Prostate gland (tissue), 2 donors: ENCODE measurements around the gene TBC1D2B.
A peak's percentile ranks its signal among the peaks of the same experiment; 100 is the strongest.

Experiments
- POLR2AphosphoS5 ChIP-seq: sonication (generic); formaldehyde crosslinking; IDR thresholded peaks from one replicate; pipeline ENCODE4 v1.6.1; 2017; ENCODE audit warnings: antibody characterized with exemption
- TF ChIP-seq, protein P1 (sequence below), 4 experiments: fragments of 200-600 bp in 2 of 4; fragments of 450-650 bp in 2 of 4; sonication (generic) in 2 of 4; IDR thresholded peaks; 1 replicate in 3 of 4; 2 replicates in 1 of 4; pipeline ENCODE4 v1.5.1; 2016 to 2019; ENCODE audit warnings: antibody characterized with exemption in 4 of 4, mild to moderate bottlenecking in 2 of 4, moderate library complexity in 2 of 4

DNA sequence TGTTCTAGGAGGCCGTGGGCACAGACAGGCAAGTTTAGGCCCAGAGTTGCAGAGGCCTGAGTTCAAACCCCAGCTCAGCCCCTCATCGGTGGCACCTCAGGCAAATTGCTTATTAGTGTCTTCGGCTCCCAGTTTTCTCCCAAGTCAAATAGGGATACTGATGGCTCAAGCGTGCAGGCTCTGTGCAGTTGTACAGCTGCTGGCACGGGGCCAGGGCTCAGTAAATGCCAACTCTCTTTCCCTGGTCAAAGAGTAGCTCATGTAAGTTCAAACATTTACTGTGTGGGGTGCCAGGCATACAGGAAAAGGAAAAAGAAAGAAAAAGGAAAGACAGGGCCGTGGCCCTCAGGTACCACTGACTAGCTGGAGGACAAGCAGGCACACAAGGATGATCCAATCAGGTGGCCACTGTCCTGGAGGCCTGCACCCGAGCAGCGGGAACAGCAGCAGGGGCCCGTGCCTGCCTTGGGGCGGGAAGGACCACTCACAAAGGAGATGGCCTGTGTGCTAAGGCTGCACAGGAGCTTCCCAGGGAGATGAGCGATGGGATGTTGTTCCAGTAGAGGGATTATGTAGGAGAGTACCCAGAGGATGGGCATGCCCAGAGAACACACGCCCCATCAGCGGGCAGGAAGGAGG, 70.8 kb downstream of the TBC1D2B start:
- TF ChIP-seq POLR2AphosphoS5: peak; percentile 5
- TF ChIP-seq, protein P1, sequence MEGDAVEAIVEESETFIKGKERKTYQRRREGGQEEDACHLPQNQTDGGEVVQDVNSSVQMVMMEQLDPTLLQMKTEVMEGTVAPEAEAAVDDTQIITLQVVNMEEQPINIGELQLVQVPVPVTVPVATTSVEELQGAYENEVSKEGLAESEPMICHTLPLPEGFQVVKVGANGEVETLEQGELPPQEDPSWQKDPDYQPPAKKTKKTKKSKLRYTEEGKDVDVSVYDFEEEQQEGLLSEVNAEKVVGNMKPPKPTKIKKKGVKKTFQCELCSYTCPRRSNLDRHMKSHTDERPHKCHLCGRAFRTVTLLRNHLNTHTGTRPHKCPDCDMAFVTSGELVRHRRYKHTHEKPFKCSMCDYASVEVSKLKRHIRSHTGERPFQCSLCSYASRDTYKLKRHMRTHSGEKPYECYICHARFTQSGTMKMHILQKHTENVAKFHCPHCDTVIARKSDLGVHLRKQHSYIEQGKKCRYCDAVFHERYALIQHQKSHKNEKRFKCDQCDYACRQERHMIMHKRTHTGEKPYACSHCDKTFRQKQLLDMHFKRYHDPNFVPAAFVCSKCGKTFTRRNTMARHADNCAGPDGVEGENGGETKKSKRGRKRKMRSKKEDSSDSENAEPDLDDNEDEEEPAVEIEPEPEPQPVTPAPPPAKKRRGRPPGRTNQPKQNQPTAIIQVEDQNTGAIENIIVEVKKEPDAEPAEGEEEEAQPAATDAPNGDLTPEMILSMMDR (IDR thresholded peaks at IDR 0.05): no peak
